Natural killer cell (primary cell): Measurements from ENCODE around the gene MUC4. TPM values are rescaled to one million over a fixed set of nuclear protein-coding genes. Genes with fewer than 3 reads are reported as not detected.

Source experiments
- ATAC-seq, 3 donors: fragments of 150-1000 bp in 2 of 3; fragments of 200-7000 bp in 1 of 3; cut with Tn5 transposase; 1 replicate in 1 of 3; 2 replicates in 2 of 3; pipeline ENCODE4 v1.10.0; 2021; ENCODE audit warnings: mild to moderate bottlenecking in 2 of 3, moderate library complexity in 2 of 3
- DNase-seq, 2 donors: peaks; one replicate each; pipeline versions ENCODE4 v3.0.0 to v3.0.0-alpha.2; 2013 to 2021; ENCODE audit warnings: mixed read lengths in 1 of 2
- H3K27ac ChIP-seq: one replicate; pipeline ENCODE4 v1.5.1; 2013; ENCODE audit warnings: mild to moderate bottlenecking, low read length
- H3K27me3 ChIP-seq: one replicate; pipeline ENCODE4 v1.6.1; 2013; ENCODE audit warnings: low read length; ENCODE audit not compliant: control insufficient read depth, insufficient read depth
- H3K36me3 ChIP-seq: one replicate; pipeline ENCODE4 v1.6.1; 2013; ENCODE audit warnings: low read length; ENCODE audit not compliant: control insufficient read depth, insufficient read depth
- H3K4me1 ChIP-seq: one replicate; pipeline ENCODE4 v1.6.1; 2013; ENCODE audit warnings: low read length; ENCODE audit not compliant: control insufficient read depth, insufficient read depth
- H3K4me3 ChIP-seq: one replicate; pipeline ENCODE4 v1.5.1; 2013; ENCODE audit warnings: low read length
- H3K9me3 ChIP-seq: one replicate; pipeline ENCODE4 v1.6.1; 2013; ENCODE audit warnings: low read length; ENCODE audit not compliant: control insufficient read depth, insufficient read depth
- H3K27ac Mint-ChIP-seq, 2 donors: one replicate each; pipeline ENCODE4 v1.8.0; 2022; ENCODE audit warnings: mild to moderate bottlenecking in 2 of 2, mixed read lengths in 2 of 2, moderate library complexity in 1 of 2
- H3K27me3 Mint-ChIP-seq, 2 donors: one replicate each; pipeline ENCODE4 v1.8.0; 2022; ENCODE audit warnings: low read depth in 2 of 2, mixed read lengths in 2 of 2
- H3K36me3 Mint-ChIP-seq: one replicate; pipeline ENCODE4 v1.8.0; 2022; ENCODE audit warnings: mixed read lengths
- H3K4me1 Mint-ChIP-seq, 2 donors: one replicate each; pipeline ENCODE4 v1.8.0; 2022; ENCODE audit warnings: mixed read lengths in 2 of 2
- H3K4me3 Mint-ChIP-seq: one replicate; pipeline ENCODE4 v1.8.0; 2022; ENCODE audit warnings: mild to moderate bottlenecking, moderate library complexity, mixed read lengths
- H3K9me3 Mint-ChIP-seq, 2 donors: one replicate each; pipeline ENCODE4 v1.8.0; 2022; ENCODE audit warnings: mixed read lengths in 2 of 2
- WGBS: methylation state at CpG from one replicate; pipeline ENCODE4 v1.1.7; 2013; ENCODE audit warnings: missing lambda C conversion rate; ENCODE audit not compliant: insufficient coverage; 5-methylcytosine and 5-hydroxymethylcytosine counted together
- intact Hi-C: fragments of 100-400 bp; cut with micrococcal nuclease; formaldehyde crosslinking; loops from one replicate; pipeline ENCODE4 v1.14.2; 2022
- total RNA-seq, 4 donors: library from RNA; stranded (reverse); fragments of 120-200 nt in 1 of 4; gene quantifications; one replicate each; pipeline versions ENCODE4 v1.2.3 to v1.2.4, GENCODE V29; 2013 to 2022
- TF ChIP-seq, protein P1 (sequence below): fragments of 200-600 bp; IDR thresholded peaks from one replicate; pipeline ENCODE4 v1.8.0; 2022; ENCODE audit warnings: antibody characterized with exemption

The MUC4 gene
- total RNA-seq, 3 donors from 2014 or later (not counting 1 experiment from before 2014, with no cell fraction given): 0.05 to 1.7 (median 0.38) TPM

DNA sequence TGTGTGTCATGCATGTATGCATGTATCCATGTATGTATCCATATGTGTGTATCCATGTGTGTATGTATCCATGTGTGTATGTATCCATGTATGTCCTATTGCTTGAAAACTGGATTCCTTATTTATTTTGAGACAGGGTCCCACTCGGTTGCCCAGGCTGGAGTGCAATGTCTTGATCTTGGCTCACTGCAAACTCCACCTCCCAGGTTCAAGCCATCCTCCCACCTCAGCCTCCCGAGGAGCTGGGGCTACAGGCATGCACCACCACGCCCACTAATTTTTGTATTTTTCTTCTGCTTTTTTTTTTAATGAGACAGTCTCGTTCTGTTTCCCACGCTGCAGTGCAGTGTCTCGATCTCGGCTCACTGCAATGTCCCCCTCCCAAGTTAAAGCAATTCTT lies 56.8 kb downstream of the MUC4 start:
- no peaks in the 10 kb centered on the region for H3K36me3 ChIP-seq
- peak overlapping the region; percentile 79 for H3K4me3 Mint-ChIP-seq
- peaks cover 20% of the 10 kb centered on the region for H3K4me1 ChIP-seq
- peaks cover 3% of the 10 kb centered on the region for H3K27me3 ChIP-seq
- no peak for ATAC-seq
- H3K27ac ChIP-seq: no peak overlapping the region
- peaks cover 0 to 6% of the 10 kb centered on the region in 2 donors for H3K27me3 Mint-ChIP-seq
- no peaks in the 10 kb centered on the region for H3K36me3 Mint-ChIP-seq
- TF ChIP-seq, protein P1, sequence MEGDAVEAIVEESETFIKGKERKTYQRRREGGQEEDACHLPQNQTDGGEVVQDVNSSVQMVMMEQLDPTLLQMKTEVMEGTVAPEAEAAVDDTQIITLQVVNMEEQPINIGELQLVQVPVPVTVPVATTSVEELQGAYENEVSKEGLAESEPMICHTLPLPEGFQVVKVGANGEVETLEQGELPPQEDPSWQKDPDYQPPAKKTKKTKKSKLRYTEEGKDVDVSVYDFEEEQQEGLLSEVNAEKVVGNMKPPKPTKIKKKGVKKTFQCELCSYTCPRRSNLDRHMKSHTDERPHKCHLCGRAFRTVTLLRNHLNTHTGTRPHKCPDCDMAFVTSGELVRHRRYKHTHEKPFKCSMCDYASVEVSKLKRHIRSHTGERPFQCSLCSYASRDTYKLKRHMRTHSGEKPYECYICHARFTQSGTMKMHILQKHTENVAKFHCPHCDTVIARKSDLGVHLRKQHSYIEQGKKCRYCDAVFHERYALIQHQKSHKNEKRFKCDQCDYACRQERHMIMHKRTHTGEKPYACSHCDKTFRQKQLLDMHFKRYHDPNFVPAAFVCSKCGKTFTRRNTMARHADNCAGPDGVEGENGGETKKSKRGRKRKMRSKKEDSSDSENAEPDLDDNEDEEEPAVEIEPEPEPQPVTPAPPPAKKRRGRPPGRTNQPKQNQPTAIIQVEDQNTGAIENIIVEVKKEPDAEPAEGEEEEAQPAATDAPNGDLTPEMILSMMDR: no peak
- intact Hi-C loops: no loop called here
- no peak for DNase-seq
- H3K9me3 ChIP-seq: no peaks in the 10 kb centered on the region
- H3K27ac Mint-ChIP-seq: peak overlapping the region in 1 of 2 donors; percentile 76
- H3K4me3 ChIP-seq: no peak overlapping the region
- 90% methylated on average over 7 of the region's 7 CpGs for WGBS
- peaks cover 53 to 61% of the 10 kb centered on the region in 2 donors for H3K4me1 Mint-ChIP-seq
- H3K9me3 Mint-ChIP-seq: no peaks in the 10 kb centered on the region

DNA sequence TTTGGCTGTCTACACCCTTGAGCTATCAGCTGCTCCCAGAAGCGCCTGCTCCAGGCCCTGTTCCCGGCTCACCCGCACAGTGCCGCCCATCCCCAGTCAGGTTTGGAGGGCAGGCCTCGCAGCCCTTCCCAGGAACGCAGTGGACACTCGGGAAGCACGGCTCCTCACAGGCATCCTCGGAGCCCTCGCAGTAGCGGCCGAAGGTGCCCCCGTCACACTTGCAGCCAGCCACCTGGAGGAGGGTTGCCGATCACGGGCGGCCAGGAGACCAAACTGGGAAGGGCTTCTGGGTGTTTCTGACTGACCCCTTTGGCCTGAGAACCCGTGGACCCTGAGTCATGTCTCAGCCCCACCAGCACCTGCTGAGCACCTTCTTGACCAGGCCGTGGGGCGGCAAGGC lies 57.6 kb downstream of the MUC4 start:
- intact Hi-C loops: no loop called here
- H3K9me3 ChIP-seq: no peaks in the 10 kb centered on the region
- H3K27me3 ChIP-seq: peaks cover 3% of the 10 kb centered on the region
- TF ChIP-seq, protein P1: no peak
- Mint-ChIP-seq H3K36me3 (no peaks in the 10 kb centered on the region), H3K4me1 (peaks cover 53 to 59% of the 10 kb centered on the region in 2 donors), H3K27me3 (peaks cover 0 to under 1% of the 10 kb centered on the region in 2 donors), H3K9me3 (no peaks in the 10 kb centered on the region), H3K4me3 (peak overlapping the region; percentile 29), H3K27ac (no peak overlapping the region)
- 96% methylated on average over 19 of the region's 19 CpGs for WGBS
- ATAC-seq: no peak
- H3K4me3 ChIP-seq: no peak overlapping the region
- no peak overlapping the region for H3K27ac ChIP-seq
- peaks cover 20% of the 10 kb centered on the region for H3K4me1 ChIP-seq
- no peaks in the 10 kb centered on the region for H3K36me3 ChIP-seq
- no peak for DNase-seq

GRCh38 chr3:195753581-195753980 lies 58.1 kb downstream of the MUC4 start:
- no peaks in the 10 kb centered on the region for H3K36me3 ChIP-seq
- no peaks in the 10 kb centered on the region for H3K9me3 Mint-ChIP-seq
- WGBS: 88% methylated on average over 14 of the region's 14 CpGs
- H3K27me3 Mint-ChIP-seq: no peaks in the 10 kb centered on the region
- TF ChIP-seq, protein P1: no peak
- no peaks in the 10 kb centered on the region for H3K36me3 Mint-ChIP-seq
- DNase-seq: no peak
- H3K27ac ChIP-seq: no peak overlapping the region
- H3K27me3 ChIP-seq: peaks cover 3% of the 10 kb centered on the region
- peaks cover 58 to 65% of the 10 kb centered on the region in 2 donors for H3K4me1 Mint-ChIP-seq
- no peaks in the 10 kb centered on the region for H3K9me3 ChIP-seq
- no peak overlapping the region for H3K27ac Mint-ChIP-seq
- no peak overlapping the region for H3K4me3 ChIP-seq
- peaks cover 20% of the 10 kb centered on the region for H3K4me1 ChIP-seq
- ATAC-seq: no peak
- intact Hi-C loops: no loop called here
- no peak overlapping the region for H3K4me3 Mint-ChIP-seq
